NCI-H146 treated with DMSO at 0.1 percent for 48 hours (cell line): ENCODE data around the gene PTPRM.
"Not testable (repeated sequence)": the region's sequence is repeated elsewhere in the genome, so short reads cannot be mapped to it uniquely, and the experiment has no call there.

Source experiments
- DNase-seq: peaks from one replicate; lab custom pipeline; 2025; ENCODE audit not compliant: unreplicated experiment; lab: John Stamatoyannopoulos, UW

Gene PTPRM

DNA sequence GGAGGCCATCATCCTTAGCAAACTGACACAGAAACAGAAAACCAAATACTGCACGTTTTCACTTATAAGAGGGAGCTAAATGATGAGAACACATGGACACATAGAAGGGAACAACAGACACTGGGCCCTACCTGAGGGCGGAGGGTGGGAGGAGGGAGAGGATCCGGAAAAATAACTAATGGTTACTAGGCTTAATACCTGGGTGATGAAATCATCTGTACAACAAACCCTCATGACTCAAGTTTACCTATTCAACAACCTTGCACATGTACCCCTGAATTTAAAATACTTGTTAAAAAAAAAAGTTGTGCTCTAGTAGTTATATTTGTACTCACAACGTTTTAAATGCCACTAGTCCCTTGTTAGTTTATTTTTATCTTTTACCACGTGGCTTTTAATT is 879.8 kb downstream of the PTPRM start:
- not testable (repeated sequence) for DNase-seq

- DNase-seq: no peak
These were observed 881.0 kb downstream of the PTPRM start for GRCh38 chr18:8448130-8448529.

DNA sequence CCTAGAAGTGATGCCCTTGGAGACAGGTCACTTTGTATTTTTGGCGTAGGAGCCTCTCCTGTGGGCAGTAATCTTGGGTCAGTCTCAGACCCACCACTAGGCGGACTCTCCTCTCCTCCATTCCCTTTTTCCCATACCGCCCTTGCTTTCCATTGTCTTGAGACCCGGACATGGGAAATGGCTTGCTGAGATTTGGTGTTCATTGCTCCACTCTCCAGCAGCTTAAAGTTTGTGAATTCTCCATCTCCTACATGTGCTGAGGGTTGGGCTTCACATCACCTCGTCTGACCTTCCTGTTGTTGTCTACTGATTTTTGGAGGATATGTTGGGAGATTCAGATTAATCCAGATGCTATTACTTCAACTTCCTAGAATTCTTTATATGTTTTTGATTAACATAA is 882.9 kb downstream of the PTPRM start:
- peak; percentile 35 for DNase-seq

DNA sequence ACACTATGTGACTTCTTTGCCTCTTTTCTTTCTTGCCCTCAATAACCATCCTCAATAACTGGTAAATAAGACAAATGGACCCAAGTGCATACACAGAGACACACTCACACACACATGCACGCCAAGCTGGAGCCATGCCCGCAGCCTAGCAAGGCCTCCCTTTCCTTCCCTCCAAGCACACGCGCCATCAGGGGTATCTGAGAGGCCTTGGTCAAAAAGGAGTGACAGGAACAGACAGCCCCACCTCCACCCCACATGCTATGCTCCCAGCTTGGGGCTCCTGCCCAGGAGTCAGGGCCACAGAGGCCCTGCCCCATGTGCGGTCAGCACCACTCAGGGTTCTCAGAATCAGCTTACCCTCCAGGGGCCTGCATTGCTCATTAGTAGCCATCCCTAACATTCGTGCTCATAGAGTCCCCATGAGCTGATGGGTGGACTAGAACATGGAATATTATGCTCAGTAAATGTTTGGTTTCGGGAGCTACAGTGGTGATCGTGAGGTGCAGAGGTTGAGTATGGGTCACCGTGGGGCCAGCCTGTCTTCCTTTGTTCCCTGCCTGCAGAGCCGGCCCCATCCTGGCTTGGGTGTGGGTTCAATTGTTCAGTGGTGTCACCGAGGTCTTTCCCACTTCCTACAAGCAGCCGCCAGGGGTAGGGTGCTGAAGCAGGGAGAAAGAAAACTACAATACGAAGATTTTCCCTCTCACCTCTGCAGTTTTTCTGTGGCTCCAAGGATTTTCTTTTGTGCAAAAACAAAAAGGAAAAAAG is 884.0 kb downstream of the PTPRM start:
- no peak for DNase-seq

- no peak for DNase-seq
These were observed 886.4 kb downstream of the PTPRM start for GRCh38 chr18:8453528-8453927.

DNA sequence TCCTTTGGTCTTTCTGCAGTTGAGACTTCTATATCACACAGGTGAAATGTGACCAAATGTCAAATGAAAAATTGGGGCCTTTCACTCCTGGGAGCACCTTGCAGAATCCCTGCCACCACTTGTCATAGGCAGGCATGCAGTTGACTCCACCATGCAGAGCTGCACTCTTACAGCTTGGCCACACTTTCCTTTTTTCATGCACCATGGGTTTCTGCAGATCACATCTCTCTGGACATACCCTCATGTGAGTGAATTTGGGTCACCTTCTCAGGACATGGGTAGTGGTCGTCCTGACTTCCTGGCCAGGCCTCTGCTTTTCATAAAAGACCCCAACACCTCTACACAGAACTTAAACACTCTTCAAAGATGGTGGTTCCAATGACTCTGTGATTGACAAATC is 887.0 kb downstream of the PTPRM start:
- DNase-seq: no peak

DNA sequence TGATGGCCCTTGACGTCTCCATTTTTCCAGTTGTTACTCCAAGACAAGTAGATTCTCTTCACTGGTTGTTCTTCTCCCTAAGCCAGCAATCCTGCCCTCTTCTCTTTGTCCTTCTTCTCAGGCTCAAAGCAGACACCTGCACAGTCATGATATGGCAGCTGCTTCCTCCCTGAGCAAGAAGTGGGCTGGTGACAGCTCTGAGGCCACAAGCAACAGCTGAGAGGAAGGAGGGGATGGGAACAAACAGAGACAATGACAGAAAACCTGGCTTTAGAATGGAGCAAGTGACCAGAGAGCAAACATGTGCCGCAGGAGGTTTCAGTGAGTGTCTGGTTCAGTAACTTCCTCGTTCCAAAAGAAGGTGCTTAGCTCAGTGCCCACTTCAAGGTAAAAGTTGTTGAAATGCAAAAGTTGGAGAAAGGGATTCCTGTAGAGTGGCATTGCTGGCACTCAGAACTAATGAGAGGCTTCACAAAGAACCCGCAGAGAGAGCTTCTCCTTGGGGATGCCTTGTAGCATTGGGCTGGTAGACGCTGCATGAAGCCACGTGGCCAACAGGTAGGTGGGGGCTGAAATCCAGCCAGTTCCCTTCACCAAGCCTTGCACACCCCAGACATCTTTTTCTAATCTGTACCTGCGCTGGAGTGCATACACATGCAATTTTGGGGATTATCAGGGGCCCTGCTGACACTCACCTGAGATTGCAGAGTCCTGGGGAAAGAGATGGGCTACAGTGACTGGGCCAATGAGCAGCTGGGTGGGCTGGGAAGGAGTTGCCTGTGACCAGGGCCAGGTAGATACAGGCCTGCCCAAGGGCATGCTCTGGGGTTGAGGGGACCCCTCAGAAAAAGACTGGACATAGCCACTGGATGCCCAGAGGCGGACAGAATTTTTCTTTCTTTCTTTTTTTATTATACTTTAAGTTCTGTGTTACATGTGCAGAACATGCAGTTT is 888.8 kb downstream of the PTPRM start:
- DNase-seq: peak; percentile 71
